ENCODE measurements around the gene PCP2. TPM values are rescaled to one million over a fixed set of nuclear protein-coding genes. Genes with fewer than 3 reads are reported as not detected.

The PCP2 gene
- total RNA-seq, 1 experiment from 2014 or later: not detected

GRCh38 chr19:7610491-7611240 lies 22.9 kb downstream of the PCP2 start:
- Histone ChIP-seq H2AK5ac (ENCODE audit: insufficient read length, low read length) (no peak overlapping the region), H3K23ac (ENCODE audit: insufficient read length, low read depth, low read length) (no peak overlapping the region)
- TF ChIP-seq CTCF (conservative IDR thresholded peaks at IDR 0.05): no peak

More at GRCh38 chr19:7610491-7611240, 22.9 kb downstream of the PCP2 start:
- Histone ChIP-seq H3K4me2 (ENCODE audit: insufficient read depth, insufficient read length, low read length) (no peak overlapping the region), H4K91ac (ENCODE audit: insufficient read length, low read depth, low read length) (no peak overlapping the region), H4K8ac (replicated peaks; ENCODE audit: insufficient read length, low read depth, low read length) (no peak overlapping the region), H3K79me1 (ENCODE audit: insufficient read depth, low read depth, low read length, poor library complexity, severe bottlenecking) (no peaks in the 10 kb centered on the region), H3K18ac (ENCODE audit: insufficient read length, low read depth, low read length) (no peak overlapping the region), H3K4ac (ENCODE audit: low read depth, low read length) (no peak overlapping the region), H2BK12ac (ENCODE audit: insufficient read length, low read depth, low read length) (no peak overlapping the region), H3K79me2 (ENCODE audit: insufficient read depth, low read length) (no peaks in the 10 kb centered on the region), H3K14ac (ENCODE audit: insufficient read depth, low read length) (no peak overlapping the region), H2BK120ac (ENCODE audit: low read depth, low read length, poor library complexity, severe bottlenecking) (no peak overlapping the region), H2AFZ (ENCODE audit: low read length) (no peak overlapping the region), H2BK5ac (ENCODE audit: insufficient read length, low read length) (no peak overlapping the region), H3K56ac (ENCODE audit: insufficient read length, low read depth, low read length) (no peak overlapping the region), H4K5ac (ENCODE audit: insufficient read length, low read depth, low read length) (no peak overlapping the region), H3K27me3 (ENCODE audit: insufficient read depth, low read length) (no peaks in the 10 kb centered on the region), H2BK20ac (ENCODE audit: low read depth, low read length, poor library complexity, severe bottlenecking) (no peak overlapping the region), H3K27ac (ENCODE audit: insufficient read length, low read depth, low read length) (no peak overlapping the region), H3T11ph (ENCODE audit: low read length) (no peak overlapping the region), H3K23me2 (ENCODE audit: insufficient read length, low read depth, low read length, poor library complexity, severe bottlenecking) (no peaks in the 10 kb centered on the region), H3K4me1 (ENCODE audit: insufficient read depth, low read length) (no peaks in the 10 kb centered on the region), H3K9me3 (ENCODE audit: control insufficient read depth, low read depth, low read length) (no peaks in the 10 kb centered on the region), H4K20me1 (ENCODE audit: control insufficient read depth, insufficient read depth, insufficient read length) (no peaks in the 10 kb centered on the region), H2BK15ac (ENCODE audit: low read depth, low read length) (no peak overlapping the region), H3K9ac (ENCODE audit: extremely low read depth, insufficient read length, low read length) (no peak overlapping the region)
- no peaks in the 10 kb centered on the region for H3K27me3 Mint-ChIP-seq (ENCODE audit: low read depth)
- WGBS (ENCODE audit: extremely low coverage, insufficient read length, low lambda C conversion rate): no CpG with 5 or more reads among the region's 31 CpGs
- H3K36me3 Mint-ChIP-seq (ENCODE audit: insufficient read depth in 1 of 3, low read depth in 3 of 3): peaks cover 8 to 38% (median 36%) of the 10 kb centered on the region in 3 experiments
- H3K9me3 Mint-ChIP-seq: no peaks in the 10 kb centered on the region
- H3K27ac Mint-ChIP-seq: no peak overlapping the region
- no peak overlapping the region for H3K4me3 Mint-ChIP-seq
- no peak for DNase-seq
- peaks cover 0 to 1% of the 10 kb centered on the region in 2 experiments; a peak in 1 of 4 replicates for H3K4me1 Mint-ChIP-seq
